Neuron (in vitro differentiated cells): ENCODE results near the gene UBE2B.
"Not testable (repeated sequence)": the region's sequence is repeated elsewhere in the genome, so short reads cannot be mapped to it uniquely, and the experiment has no call there.

Experiments used
- H2AFZ ChIP-seq: one replicate; pipeline ENCODE4 v1.6.1; 2013; ENCODE audit warnings: low read depth, mild to moderate bottlenecking, inconsistent platforms, low read length, moderate library complexity
- H3K27me3 ChIP-seq: one replicate; pipeline ENCODE4 v1.6.1; 2013; ENCODE audit warnings: low read length; ENCODE audit not compliant: insufficient read depth
- H3K36me3 ChIP-seq: one replicate; pipeline ENCODE4 v1.6.1; 2013; ENCODE audit warnings: low read length; ENCODE audit not compliant: insufficient read depth
- H3K4me1 ChIP-seq: one replicate; pipeline ENCODE4 v1.6.1; 2013; ENCODE audit warnings: low read length; ENCODE audit not compliant: insufficient read depth
- H3K4me3 ChIP-seq: 2 replicates; pipeline ENCODE4 v1.5.1; 2013; ENCODE audit warnings: mild to moderate bottlenecking, low read length, moderate library complexity
- H3K9me3 ChIP-seq: one replicate; pipeline ENCODE4 v1.6.1; 2013; ENCODE audit warnings: low read length

UBE2B gene

GRCh38 chr5:134411228-134411545 is 39.8 kb downstream of the UBE2B start:
- peaks cover 13% of the 10 kb centered on the region for H3K36me3 ChIP-seq
- peak overlapping the region; percentile 71 for H3K4me3 ChIP-seq
- no peaks in the 10 kb centered on the region for H3K27me3 ChIP-seq
- peak overlapping the region; percentile 94 for H2AFZ ChIP-seq
- no peaks in the 10 kb centered on the region for H3K9me3 ChIP-seq
- H3K4me1 ChIP-seq = peaks cover 12% of the 10 kb centered on the region

GRCh38 chr5:134411546-134412266 is 40.3 kb downstream of the UBE2B start, which contains the start of gene CDKN2AIPNL:
Gene CDKN2AIPNL, minus strand, starts transcription at chr5:134411881. Its CDS starts 27 bp downstream, at chr5:134411854.
- Histone ChIP-seq H3K4me3 (peak within 1 kb of the TSS; percentile 71), H3K9me3 (no peaks in the 10 kb centered on the region), H3K36me3 (peaks cover 10% of the 10 kb centered on the region), H3K27me3 (no peaks in the 10 kb centered on the region), H2AFZ (peak within 1 kb of the TSS; percentile 94), H3K4me1 (peaks cover 12% of the 10 kb centered on the region)

GRCh38 chr5:134413046-134413445 is 41.7 kb downstream of the UBE2B start:
- H3K36me3 ChIP-seq = peaks cover 7% of the 10 kb centered on the region
- H3K9me3 ChIP-seq = no peaks in the 10 kb centered on the region
- peaks cover 12% of the 10 kb centered on the region for H3K4me1 ChIP-seq
- H3K27me3 ChIP-seq = no peaks in the 10 kb centered on the region
- H3K4me3 ChIP-seq = no peak overlapping the region
- H2AFZ ChIP-seq = no peak overlapping the region

- Histone ChIP-seq H3K4me1 (no peaks in the 10 kb centered on the region), H3K9me3 (no peaks in the 10 kb centered on the region), H2AFZ (no peak overlapping the region)
These were observed 46.3 kb downstream of the UBE2B start for GRCh38 chr5:134417707-134418106.

GRCh38 chr5:134418958-134419357 is 47.6 kb downstream of the UBE2B start:
- H2AFZ ChIP-seq = no peak overlapping the region
- no peak overlapping the region for H3K4me3 ChIP-seq
- H3K9me3 ChIP-seq = no peaks in the 10 kb centered on the region
- no peaks in the 10 kb centered on the region for H3K36me3 ChIP-seq
- H3K27me3 ChIP-seq = no peaks in the 10 kb centered on the region
- H3K4me1 ChIP-seq = no peaks in the 10 kb centered on the region

More at GRCh38 chr5:134417707-134418106, 46.3 kb downstream of the UBE2B start:
- H3K36me3 ChIP-seq = no peaks in the 10 kb centered on the region
- H3K4me3 ChIP-seq = no peak overlapping the region
- H3K27me3 ChIP-seq = no peaks in the 10 kb centered on the region

GRCh38 chr5:134420343-134420742 is 49.0 kb downstream of the UBE2B start:
- H3K4me1 ChIP-seq = no peaks in the 10 kb centered on the region
- no peaks in the 10 kb centered on the region for H3K36me3 ChIP-seq
- H2AFZ ChIP-seq = no peak overlapping the region
- no peak overlapping the region for H3K4me3 ChIP-seq
- no peaks in the 10 kb centered on the region for H3K27me3 ChIP-seq
- H3K9me3 ChIP-seq = no peaks in the 10 kb centered on the region

- not testable (repeated sequence) for H3K36me3 ChIP-seq, H3K9me3 ChIP-seq, H2AFZ ChIP-seq, H3K27me3 ChIP-seq, H3K4me3 ChIP-seq, H3K4me1 ChIP-seq
These were observed 49.7 kb downstream of the UBE2B start for GRCh38 chr5:134421038-134421437.

GRCh38 chr5:134422791-134423365 is 51.5 kb downstream of the UBE2B start:
- H3K9me3 ChIP-seq = no peaks in the 10 kb centered on the region
- H3K4me1 ChIP-seq = no peaks in the 10 kb centered on the region
- no peaks in the 10 kb centered on the region for H3K27me3 ChIP-seq
- H2AFZ ChIP-seq = no peak overlapping the region
- no peaks in the 10 kb centered on the region for H3K36me3 ChIP-seq
- no peak overlapping the region for H3K4me3 ChIP-seq

GRCh38 chr5:134423376-134423775 is 52.0 kb downstream of the UBE2B start:
- H2AFZ ChIP-seq = no peak overlapping the region
- no peaks in the 10 kb centered on the region for H3K36me3 ChIP-seq
- no peak overlapping the region for H3K4me3 ChIP-seq
- no peaks in the 10 kb centered on the region for H3K4me1 ChIP-seq
- peaks cover 5% of the 10 kb centered on the region for H3K27me3 ChIP-seq
- no peaks in the 10 kb centered on the region for H3K9me3 ChIP-seq

- H3K4me3 ChIP-seq = no peak overlapping the region
- no peaks in the 10 kb centered on the region for H3K36me3 ChIP-seq
- no peak overlapping the region for H2AFZ ChIP-seq
- no peaks in the 10 kb centered on the region for H3K9me3 ChIP-seq
- peaks cover 19% of the 10 kb centered on the region for H3K27me3 ChIP-seq
- no peaks in the 10 kb centered on the region for H3K4me1 ChIP-seq
These were observed 55.0 kb downstream of the UBE2B start for GRCh38 chr5:134426361-134426760.

- Histone ChIP-seq H3K9me3 (no peaks in the 10 kb centered on the region), H3K27me3 (peaks cover 19% of the 10 kb centered on the region), H3K36me3 (no peaks in the 10 kb centered on the region), H3K4me3 (no peak overlapping the region), H2AFZ (no peak overlapping the region), H3K4me1 (no peaks in the 10 kb centered on the region)
These were observed 56.2 kb downstream of the UBE2B start for GRCh38 chr5:134427540-134428041.

GRCh38 chr5:134430001-134430569 is 58.7 kb downstream of the UBE2B start:
- H3K4me3 ChIP-seq = no peak overlapping the region
- H3K9me3 ChIP-seq = no peaks in the 10 kb centered on the region
- H3K4me1 ChIP-seq = no peaks in the 10 kb centered on the region
- no peak overlapping the region for H2AFZ ChIP-seq
- peaks cover 20% of the 10 kb centered on the region for H3K27me3 ChIP-seq
- H3K36me3 ChIP-seq = no peaks in the 10 kb centered on the region

GRCh38 chr5:134432174-134432573 is 60.8 kb downstream of the UBE2B start:
- no peak overlapping the region for H3K4me3 ChIP-seq
- H3K27me3 ChIP-seq = peaks cover 23% of the 10 kb centered on the region
- no peak overlapping the region for H2AFZ ChIP-seq
- peaks cover 5% of the 10 kb centered on the region for H3K4me1 ChIP-seq
- no peaks in the 10 kb centered on the region for H3K36me3 ChIP-seq
- H3K9me3 ChIP-seq = no peaks in the 10 kb centered on the region
